Skeletal muscle cell (primary cell): ENCODE results near the gene BCL3.

Experiments
- DNase-seq: peaks from one replicate; pipeline ENCODE4 v3.0.0-alpha.2; 2010; ENCODE audit warnings: low read depth
- H3K4me3 ChIP-seq: 2 replicates; pipeline ENCODE4 v1.5.1; 2011; ENCODE audit warnings: low read depth, mild to moderate bottlenecking, control low read depth, low read length, moderate library complexity

BCL3 gene

GRCh38 chr19:44807652-44808462 lies 59.3 kb downstream of the BCL3 start:
- DNase-seq = no peak

GRCh38 chr19:44808463-44809371 lies 60.2 kb downstream of the BCL3 start, which contains the start of gene BCAM:
Gene BCAM, plus strand, starts transcription at chr19:44809103. Its CDS starts 22 bp downstream, at chr19:44809125.
- H3K4me3 ChIP-seq = peak within 1 kb of the TSS; percentile 64
- DNase-seq = no peak

More at GRCh38 chr19:44807652-44808462, 59.3 kb downstream of the BCL3 start:
- H3K4me3 ChIP-seq = no peak overlapping the region
